NAMALWA (cell line): ENCODE results near the gene VPS8.

ENCODE experiments used
- DNase-seq: peaks from one replicate; pipeline ENCODE4 v3.0.0-alpha.2; 2015; ENCODE audit warnings: low spot score

VPS8 gene

DNA sequence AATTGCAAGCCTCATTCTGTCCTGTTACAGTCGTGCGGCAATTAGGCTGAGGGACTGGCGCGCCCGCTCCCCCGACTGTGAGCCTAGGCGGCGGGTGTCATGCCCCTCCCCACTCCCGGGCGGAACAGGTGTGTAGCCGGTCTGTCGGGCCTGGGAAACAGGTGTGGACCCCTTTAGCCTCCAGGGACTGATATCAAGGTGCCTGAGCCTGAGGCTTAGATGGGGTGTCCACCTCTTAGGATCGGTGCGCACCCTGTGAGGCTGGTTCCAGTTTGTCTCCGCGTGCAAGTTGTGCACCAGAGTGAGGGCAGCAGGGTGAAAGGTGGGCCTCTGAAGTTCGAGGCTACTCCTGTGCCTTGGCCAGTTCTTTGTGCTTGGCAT lies 686 bp downstream of the VPS8 start:
- DNase-seq, result no peak

GRCh38 chr3:184813357-184813756 lies 1.4 kb downstream of the VPS8 start:
- no peak for DNase-seq

DNA sequence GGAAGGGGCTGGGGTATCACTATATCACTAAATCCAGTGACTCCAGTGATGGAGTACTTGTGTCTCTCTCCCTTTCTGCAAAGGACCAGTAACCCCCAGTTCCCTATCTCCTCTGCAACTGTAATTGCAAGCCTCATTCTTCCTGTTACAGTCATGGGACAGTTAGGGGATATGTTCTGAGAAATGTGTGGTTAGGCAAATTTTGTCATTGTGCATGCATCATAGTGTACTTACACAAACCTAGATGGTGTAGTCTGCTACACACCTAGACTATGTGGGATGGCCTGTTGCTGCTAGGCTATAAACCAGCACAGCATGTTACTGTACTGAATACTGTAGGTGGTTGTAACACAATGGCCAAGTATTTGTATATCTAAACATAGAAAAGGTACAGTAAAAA lies 2.2 kb downstream of the VPS8 start:
- DNase-seq, result no peak

GRCh38 chr3:184815046-184815930 lies 3.3 kb downstream of the VPS8 start:
- no peak for DNase-seq

DNA sequence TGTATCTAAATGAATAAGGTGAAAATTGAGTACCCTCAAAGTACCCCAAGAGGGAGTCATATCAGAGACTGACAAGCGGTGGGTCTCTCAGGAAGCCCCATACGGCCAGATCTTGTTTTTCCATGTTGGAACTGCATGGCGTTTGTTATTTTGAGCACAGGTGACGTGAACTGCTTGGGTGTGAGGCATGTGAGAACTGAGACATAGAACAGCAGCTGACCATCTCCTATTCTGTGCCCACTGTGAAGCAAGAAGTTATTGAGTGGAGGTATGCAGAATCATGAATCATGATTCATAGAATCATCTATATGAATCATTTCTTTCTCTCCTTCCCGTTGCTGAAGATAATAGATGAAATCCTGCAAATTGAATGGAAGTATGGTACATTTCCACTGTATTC lies 4.6 kb downstream of the VPS8 start:
- no peak for DNase-seq

- DNase-seq, result no peak
Measured at GRCh38 chr3:184820525-184820924, 8.6 kb downstream of the VPS8 start.

DNA sequence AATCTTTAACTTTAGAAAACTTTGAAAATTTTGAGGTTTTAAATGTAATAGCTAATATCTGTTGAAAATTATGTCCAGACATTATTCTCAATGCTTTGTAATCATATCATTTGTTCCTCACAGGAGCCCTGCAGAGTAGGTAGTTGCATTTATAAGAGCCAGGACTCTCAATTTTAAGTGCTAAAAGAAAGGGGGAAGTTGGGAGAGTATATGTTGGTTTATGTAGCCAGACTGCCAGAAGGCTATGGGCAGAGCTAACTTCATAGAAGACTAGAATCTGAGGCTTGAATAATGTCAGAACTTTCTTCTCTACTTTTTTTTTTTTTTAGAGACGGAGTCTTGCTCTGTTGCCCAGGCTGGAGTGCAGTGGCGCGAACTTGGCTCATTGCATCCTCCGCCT lies 9.1 kb downstream of the VPS8 start:
- DNase-seq, result no peak

- no peak for DNase-seq
Measured at GRCh38 chr3:184822081-184822480, 10.1 kb downstream of the VPS8 start.

DNA sequence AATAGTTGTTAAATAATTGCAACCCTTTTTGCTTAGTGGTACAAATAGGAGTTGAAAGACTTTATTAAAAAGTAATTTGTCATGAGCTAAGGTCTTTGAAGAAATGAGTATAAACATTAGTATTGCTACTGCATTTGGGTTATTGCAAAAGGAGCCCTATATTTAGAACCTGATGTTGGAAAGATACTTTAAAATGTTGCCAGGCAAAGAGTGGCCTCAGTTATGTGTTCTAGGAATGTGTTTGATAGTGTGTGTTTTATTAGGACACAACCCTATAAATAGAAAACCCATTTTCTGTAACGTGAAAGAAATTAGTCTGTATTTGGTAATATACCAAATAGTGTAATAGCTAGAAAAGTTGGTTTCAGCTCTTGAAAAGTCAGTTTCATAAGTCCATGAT lies 10.7 kb downstream of the VPS8 start:
- DNase-seq, result no peak

DNA sequence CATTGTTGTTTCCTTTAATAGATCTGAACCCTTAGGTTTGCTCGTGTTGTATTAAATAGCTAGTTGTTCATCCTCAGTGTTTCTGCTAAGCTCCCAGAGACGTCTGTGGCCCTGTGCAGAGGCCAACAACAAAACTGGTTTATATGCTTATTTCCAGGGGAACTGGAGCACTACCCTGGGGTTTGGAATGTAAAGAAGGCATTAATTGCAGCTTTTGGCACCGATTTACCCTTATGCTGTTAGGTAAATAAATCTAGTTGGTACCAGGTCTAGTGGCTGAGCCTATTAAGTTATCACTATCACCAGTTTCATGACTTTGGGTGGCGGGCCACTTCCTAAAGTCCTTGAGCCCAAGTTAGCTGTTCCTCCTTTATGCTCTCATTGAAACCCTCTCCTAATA lies 12.0 kb downstream of the VPS8 start:
- DNase-seq, result no peak

DNA sequence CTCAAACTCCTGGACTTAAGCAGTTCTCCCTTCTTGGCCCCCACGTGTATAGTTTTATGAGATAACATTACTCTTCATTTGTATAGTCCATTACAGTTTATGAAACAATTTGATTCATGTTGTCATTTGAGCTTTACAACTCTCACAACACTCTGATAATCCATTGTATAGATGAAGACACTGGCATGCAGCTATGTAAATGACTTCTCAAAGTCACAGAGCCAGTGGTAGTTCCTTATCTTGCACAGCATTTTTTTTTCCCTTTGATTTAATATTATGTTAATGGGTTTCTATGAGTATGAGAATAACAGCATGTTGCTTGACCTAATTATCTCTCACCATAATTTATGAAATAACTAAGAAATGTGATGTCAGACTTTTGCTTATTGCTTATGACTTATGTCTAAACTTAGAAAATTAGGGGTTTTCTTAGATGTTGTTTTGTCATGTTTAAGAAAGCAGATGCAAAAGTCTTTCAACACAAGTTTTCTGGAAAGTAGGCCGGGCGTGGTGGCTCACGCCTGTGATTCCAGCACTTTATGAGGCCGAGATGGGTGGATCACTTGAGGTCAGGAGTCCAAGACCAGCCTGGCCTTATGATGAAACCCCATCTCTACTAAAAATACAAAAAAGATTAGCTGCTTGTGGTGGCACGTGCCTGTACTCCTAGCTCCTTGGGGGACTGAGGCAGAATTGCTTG lies 13.3 kb downstream of the VPS8 start:
- DNase-seq, result no peak

- DNase-seq, result no peak
Measured at GRCh38 chr3:184827572-184827971, 15.6 kb downstream of the VPS8 start.

DNA sequence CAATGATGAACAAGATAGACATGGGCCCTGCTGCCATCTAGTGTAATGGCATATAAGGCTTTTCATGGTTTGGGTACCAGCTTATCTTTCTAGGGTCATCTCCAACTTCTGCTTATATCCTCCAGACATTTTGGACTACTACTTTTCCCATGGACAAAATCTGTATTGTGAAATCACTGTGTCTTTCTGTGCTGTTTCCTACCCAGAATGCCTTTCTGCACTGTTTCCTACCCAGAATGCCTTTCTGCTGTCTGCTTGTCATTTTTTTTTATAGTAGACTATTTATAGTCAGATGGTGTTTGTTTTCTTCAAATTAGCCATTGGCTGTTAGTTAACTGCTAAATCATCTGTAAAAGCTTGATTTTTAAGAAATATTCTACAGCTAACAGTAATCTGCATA lies 20.1 kb downstream of the VPS8 start:
- DNase-seq, result no peak

DNA sequence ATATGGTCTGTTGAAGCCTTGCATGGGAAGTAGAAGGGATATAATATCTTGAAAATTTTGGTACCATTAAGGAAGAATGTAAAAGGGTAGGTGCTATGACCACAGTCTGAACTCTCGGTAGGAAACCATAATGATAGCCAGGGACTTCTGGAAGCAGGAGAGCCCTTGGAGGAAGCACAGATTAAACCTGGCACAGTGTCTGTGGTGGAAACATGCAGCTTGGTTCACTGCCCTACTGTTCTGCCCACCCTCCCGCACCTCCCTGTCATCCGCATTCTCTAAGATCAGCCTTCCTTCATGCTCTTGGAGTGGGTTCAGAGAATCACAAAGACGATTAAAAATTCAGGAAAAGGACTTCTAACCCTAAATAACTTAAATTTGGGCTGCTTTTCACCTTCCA lies 20.9 kb downstream of the VPS8 start:
- DNase-seq, result no peak

GRCh38 chr3:184836090-184836822 lies 24.3 kb downstream of the VPS8 start:
- no peak for DNase-seq

- no peak for DNase-seq
Measured at GRCh38 chr3:184842433-184842832, 30.5 kb downstream of the VPS8 start.

- DNase-seq, result no peak
Measured at GRCh38 chr3:184845819-184846218, 33.9 kb downstream of the VPS8 start.

GRCh38 chr3:184846496-184846895 lies 34.5 kb downstream of the VPS8 start:
- DNase-seq, result no peak

- no peak for DNase-seq
Measured at GRCh38 chr3:184848934-184849333, 37.0 kb downstream of the VPS8 start.

GRCh38 chr3:184850201-184850600 lies 38.2 kb downstream of the VPS8 start:
- no peak for DNase-seq

DNA sequence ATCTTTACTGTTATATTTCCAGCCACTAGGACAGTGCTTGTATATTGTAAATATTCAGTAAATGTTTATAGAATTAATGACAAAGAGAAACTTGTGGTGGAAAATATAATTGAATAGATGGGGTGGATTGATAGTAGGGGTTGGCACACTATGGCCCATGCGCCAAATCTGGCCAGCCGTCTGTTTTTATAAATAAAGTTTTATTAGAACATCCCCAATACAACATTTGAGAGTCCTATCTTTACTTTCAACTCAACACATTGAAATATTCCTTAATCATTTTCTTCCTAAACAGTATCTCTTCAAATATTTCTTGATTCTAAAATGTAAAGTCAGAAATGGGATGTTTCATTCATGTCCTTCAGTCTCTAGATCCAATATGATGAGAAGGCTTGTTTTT lies 45.1 kb downstream of the VPS8 start:
- no peak for DNase-seq

GRCh38 chr3:184864000-184864399 lies 52.0 kb downstream of the VPS8 start:
- DNase-seq, result no peak

DNA sequence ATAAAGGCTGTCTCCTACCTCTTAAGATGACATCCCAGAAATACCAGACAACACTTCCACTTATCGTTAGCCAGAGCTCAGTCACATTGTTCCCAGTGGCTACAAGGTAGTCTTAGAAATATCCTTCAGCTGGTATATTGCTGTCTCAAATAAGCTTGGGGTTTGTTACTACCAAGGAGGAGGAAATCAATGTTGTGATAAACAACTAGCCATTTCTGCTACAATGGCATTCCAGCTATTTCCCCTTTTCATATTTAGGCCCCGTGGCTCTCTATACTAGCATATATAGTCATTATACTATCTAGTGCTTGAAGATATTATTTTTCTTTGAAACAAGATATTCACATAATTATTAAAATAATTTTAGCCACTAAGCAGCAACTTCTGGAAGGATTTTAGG lies 56.5 kb downstream of the VPS8 start:
- no peak for DNase-seq
